Kidney (tissue), 14 donors: ENCODE data around the gene OGFOD2. TPM values are rescaled to one million over a fixed set of nuclear protein-coding genes. Genes with fewer than 3 reads are reported as not detected.

ENCODE experiments used
- DNase-seq, 5 donors: peaks; one replicate each; pipeline ENCODE4 v3.0.0-alpha.2; 2013 to 2020
- FAIRE-seq: peaks from 2 replicates; lab custom pipeline; 2012; peaks lifted over from hg19 to GRCh38; lab: Jason Lieb, UNC
- H3K27ac ChIP-seq, 2 donors: one replicate each; pipeline ENCODE4 v1.7.0; 2013; ENCODE audit warnings: low read depth in 2 of 2, low read length in 2 of 2, inconsistent platforms in 1 of 2
- H3K27me3 ChIP-seq: one replicate; pipeline ENCODE4 v1.7.1; 2013; ENCODE audit warnings: low read length, inconsistent platforms; ENCODE audit not compliant: control insufficient read depth, insufficient read depth
- H3K36me3 ChIP-seq, 3 donors: one replicate each; pipeline versions ENCODE4 v1.7.0 to v1.7.1; 2013; ENCODE audit warnings: low read length in 3 of 3, control low read depth in 1 of 3, inconsistent platforms in 1 of 3; ENCODE audit not compliant: insufficient read depth in 3 of 3, control insufficient read depth in 2 of 3
- H3K4me1 ChIP-seq, 3 donors: one replicate each; pipeline versions ENCODE4 v1.7.0 to v1.7.1; 2013; ENCODE audit warnings: low read length in 3 of 3, inconsistent platforms in 1 of 3, low read depth in 1 of 3; ENCODE audit not compliant: control insufficient read depth in 2 of 3, insufficient read depth in 2 of 3
- H3K4me3 ChIP-seq, 3 donors: one replicate each; pipeline versions ENCODE4 v1.7.0 to v1.8.1; 2013; ENCODE audit warnings: low read length in 3 of 3, control low read depth in 1 of 3, inconsistent platforms in 1 of 3
- H3K9ac ChIP-seq, 3 donors: one replicate each; pipeline versions ENCODE4 v1.7.0 to v1.7.1; 2013; ENCODE audit warnings: low read length in 3 of 3, control low read depth in 1 of 3, inconsistent platforms in 1 of 3
- H3K9me3 ChIP-seq, 3 donors: one replicate each; pipeline versions ENCODE4 v1.7.0 to v1.7.1; 2013; ENCODE audit warnings: low read length in 3 of 3, control low read depth in 1 of 3, inconsistent platforms in 1 of 3; ENCODE audit not compliant: control insufficient read depth in 2 of 3, insufficient read depth in 1 of 3
- CTCF ChIP-seq: IDR thresholded peaks from 3 replicates; pipeline ENCODE4 v1.5.1; 2012; ENCODE audit warnings: mild to moderate bottlenecking, moderate library complexity, borderline replicate concordance; ENCODE audit not compliant: insufficient read depth; ENCODE audit errors: extremely low read depth
- intact Hi-C: fragments of 100-400 bp; cut with DNase I; formaldehyde crosslinking; loops from one replicate; pipeline ENCODE4 v1.11.1; 2022
- polyA plus RNA-seq: library from polyadenylated mRNA; stranded (reverse); fragments of 350-450 nt; fragmentation: Illumina TruSeq; extraction: RNeasy Lipid Tissue Mini Kit (QIAGEN cat#74804); gene quantifications from one replicate; pipeline ENCODE4 v1.2.3, GENCODE V29; 2014; ENCODE audit warnings: low read depth, low replicate concordance; ENCODE audit not compliant: insufficient read depth
- total RNA-seq: library from RNA; stranded (reverse); fragmentation: NEBNext Ultra II Directional; extraction: Animal tissue kit (Norgen Biotek cat#: 25700); gene quantifications from one replicate; pipeline ENCODE4 v1.2.1, GENCODE V29; 2021
- donor health status: control.
- donor health status: control.
- donor health status: control.
- donor health status: control.
- donor health status: control.
- donor health status: DM: yes; HTN: yes; CAD: no.
- donor health status: Normal renal cell carcinoma (clear cell type).

Gene OGFOD2
- total and polyA plus RNA-seq, 2 donors from 2014 or later: 22.9 to 27.5 TPM

DNA sequence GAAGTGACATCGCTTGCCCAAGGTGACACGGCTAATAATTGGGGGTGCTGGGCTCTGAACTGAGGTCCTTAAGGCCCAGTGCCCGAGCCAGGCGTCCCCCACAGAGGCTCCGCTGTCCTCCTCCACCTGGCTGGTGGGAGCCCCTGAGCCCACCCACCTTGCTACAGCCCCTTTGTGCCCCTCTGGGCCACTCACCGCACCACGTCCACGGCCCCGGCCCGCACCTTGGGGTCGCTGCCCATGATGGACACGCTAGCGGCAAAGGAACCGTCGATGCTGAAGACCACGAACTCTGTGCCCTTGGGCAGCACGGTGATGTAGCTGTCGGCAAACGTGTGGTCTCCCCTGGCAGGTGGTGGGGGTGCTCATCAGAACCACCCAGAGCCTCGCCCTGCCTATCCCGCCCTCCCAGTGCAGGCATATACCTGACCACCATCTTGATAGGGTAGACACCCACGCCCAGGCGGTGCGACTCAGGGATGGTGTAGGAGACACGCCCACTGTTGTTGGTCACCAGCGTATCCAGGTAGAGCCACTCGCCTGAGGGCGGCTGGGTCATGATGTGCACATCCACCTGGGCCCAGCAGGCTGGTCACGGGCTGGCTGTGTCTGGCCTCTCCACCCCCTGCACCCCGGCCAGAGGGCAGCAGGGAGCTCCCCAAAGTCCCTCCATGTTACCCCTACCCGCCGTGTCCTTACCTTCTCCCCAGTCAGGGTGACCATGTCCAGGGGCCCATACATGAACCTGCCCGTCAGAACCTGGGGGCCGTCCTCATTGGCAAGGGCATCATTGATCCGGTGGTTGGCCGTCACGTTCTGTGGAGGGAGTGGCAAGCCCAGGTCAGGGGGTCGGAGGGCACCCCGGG lies 12.3 kb downstream of the OGFOD2 start:
- Histone ChIP-seq H3K4me1 (peaks cover under 1 to 28% (median 3%) of the 10 kb centered on the region in 3 donors), H3K9ac (no peak overlapping the region), H3K27ac (no peak overlapping the region), H3K4me3 (no peak overlapping the region), H3K27me3 (no peaks in the 10 kb centered on the region), H3K9me3 (no peaks in the 10 kb centered on the region), H3K36me3 (peaks cover 0 to 5% (median 4%) of the 10 kb centered on the region in 3 donors)
- no peak for TF ChIP-seq CTCF
- peak in 1 of 5 donors; percentile 75 for DNase-seq
- no peak for FAIRE-seq
- intact Hi-C loops: no loop called here

- Histone ChIP-seq H3K36me3 (peaks cover 0 to 5% (median under 1%) of the 10 kb centered on the region in 3 donors), H3K27me3 (no peaks in the 10 kb centered on the region), H3K27ac (no peak overlapping the region), H3K4me1 (peaks cover 0 to 22% (median 3%) of the 10 kb centered on the region in 3 donors), H3K9me3 (no peaks in the 10 kb centered on the region), H3K4me3 (no peak overlapping the region), H3K9ac (no peak overlapping the region)
- intact Hi-C loops: no loop called here
- TF ChIP-seq CTCF: no peak
- FAIRE-seq: no peak
- peak in 1 of 5 donors; percentile 29 for DNase-seq
Measured at GRCh38 chr12:122988036-122988435, 13.0 kb downstream of the OGFOD2 start.

DNA sequence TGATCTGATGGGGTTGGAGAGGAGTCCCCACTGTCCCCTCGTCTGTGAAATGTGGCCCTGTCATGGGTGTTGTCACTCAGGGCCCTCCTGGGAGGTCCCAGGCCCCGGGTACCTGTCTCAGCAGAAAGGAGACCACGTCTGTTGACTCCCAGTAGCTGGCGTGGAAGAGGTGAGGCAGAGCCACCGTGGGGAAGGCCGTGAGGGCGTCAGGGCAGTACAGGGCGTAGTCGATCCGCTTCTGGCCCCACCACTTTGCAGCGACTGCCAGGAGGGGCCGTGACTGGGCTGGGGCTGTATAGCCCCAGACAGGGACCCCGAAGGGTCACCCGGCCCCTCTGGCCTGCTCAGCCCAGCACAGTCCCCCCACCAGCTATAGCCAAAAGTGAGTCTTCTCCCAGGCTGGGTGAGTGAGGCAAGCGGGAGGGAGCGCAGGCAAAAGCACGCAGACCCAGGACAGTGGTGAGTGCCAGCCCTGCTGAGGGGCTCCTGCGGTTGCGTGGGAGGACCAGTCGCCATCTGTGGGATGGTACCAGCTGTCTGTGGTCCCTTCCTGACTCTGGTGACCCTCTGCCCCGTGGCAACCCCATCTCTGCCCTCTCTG lies 13.7 kb downstream of the OGFOD2 start:
- Histone ChIP-seq H3K9me3 (no peaks in the 10 kb centered on the region), H3K4me1 (peaks cover 0 to 18% (median 3%) of the 10 kb centered on the region in 3 donors), H3K4me3 (no peak overlapping the region), H3K27ac (no peak overlapping the region), H3K36me3 (peaks cover 0 to 2% (median 0%) of the 10 kb centered on the region in 3 donors), H3K27me3 (no peaks in the 10 kb centered on the region), H3K9ac (no peak overlapping the region)
- intact Hi-C loops: no loop called here
- no peak for TF ChIP-seq CTCF
- no peak for FAIRE-seq
- DNase-seq: peak in 1 of 5 donors; percentile 67
